NCI-H748 (cell line): ENCODE data around the gene KRT77.

Experiments
- DNase-seq: peaks from one replicate; lab custom pipeline; 2025; ENCODE audit not compliant: unreplicated experiment; lab: John Stamatoyannopoulos, UW

KRT77 gene

DNA sequence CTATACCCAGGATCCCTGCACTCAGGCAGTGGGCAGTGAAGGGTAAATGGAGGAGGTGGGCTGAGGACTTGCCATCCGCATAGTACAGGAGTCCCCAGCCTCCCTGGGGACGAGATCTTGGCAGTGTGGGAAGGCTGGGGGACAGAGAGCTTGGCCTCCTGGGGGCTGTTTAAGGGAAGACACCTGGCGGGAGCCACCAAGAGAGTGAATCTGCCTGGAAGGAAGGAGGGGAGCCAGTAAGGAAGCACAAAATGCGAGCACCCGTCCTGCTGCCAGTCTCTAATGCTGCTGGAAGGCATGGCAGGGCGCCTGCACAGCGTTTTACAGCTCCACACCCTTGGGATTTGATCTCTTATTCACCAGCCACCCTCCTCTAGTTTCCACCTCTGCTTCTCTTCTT, 43.9 kb downstream of the KRT77 start:
- no peak for DNase-seq

DNA sequence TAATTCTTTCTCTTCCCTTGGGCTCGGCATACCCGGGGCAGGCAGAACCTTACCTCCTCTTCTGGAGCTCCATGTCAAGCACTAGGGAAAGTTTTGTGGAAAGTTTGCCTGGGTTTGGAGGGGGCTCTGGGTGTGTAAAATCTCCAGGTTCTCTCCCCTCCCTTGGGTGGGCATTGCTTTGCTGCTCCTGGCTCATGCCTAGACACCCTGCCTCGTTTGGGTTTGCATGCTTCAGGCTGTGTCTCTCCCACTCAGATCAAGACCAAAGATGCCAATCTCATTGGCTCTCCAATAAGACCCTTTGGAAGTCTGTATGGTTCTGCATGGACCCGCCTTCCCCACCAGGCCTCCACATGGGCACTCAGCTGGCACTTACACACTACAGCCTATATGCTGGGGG, 45.1 kb downstream of the KRT77 start:
- DNase-seq: no peak

- DNase-seq: no peak
Measured at GRCh38 chr12:52657250-52657902, 45.9 kb downstream of the KRT77 start.

GRCh38 chr12:52656616-52657015, 46.7 kb downstream of the KRT77 start:
- DNase-seq: no peak

GRCh38 chr12:52655720-52656124, 47.6 kb downstream of the KRT77 start:
- DNase-seq: no peak

- no peak for DNase-seq
Measured at GRCh38 chr12:52655251-52655650, 48.1 kb downstream of the KRT77 start.

DNA sequence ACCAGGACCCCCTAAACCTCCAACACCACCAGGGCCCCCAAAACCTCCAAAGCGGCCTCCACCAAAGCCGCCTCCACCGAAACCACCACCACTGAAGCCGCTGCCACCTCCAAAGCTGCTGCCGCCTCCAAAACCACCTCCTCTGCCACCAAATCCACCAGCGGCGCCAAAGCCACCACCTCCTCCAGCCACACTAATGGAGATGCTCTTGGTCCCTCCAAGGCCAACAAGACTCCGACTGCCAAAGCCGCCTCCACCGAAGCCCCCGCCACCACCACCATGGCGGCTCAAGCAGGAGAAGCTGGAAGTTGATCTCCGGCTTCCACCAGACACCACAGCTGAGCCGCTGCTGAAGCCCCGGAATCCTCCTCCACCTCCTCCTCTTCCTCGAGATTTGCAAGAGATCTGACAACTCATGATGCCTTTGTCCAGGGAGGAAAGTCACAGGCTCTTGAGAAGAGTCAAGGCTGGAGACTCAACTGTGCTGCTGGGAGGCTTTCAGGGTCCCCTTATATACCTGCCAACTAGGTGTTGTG, 51.5 kb downstream of the KRT77 start, which contains the start of gene KRT2:
Gene KRT2 (minus strand): TSS at position 486 of the 536 bp plus-strand sequence. CDS start 69 bp downstream, at position 417.
- no peak for DNase-seq

GRCh38 chr12:52650520-52651081, 52.7 kb downstream of the KRT77 start:
- no peak for DNase-seq

- DNase-seq: no peak
Measured at GRCh38 chr12:52649066-52649465, 54.3 kb downstream of the KRT77 start.

DNA sequence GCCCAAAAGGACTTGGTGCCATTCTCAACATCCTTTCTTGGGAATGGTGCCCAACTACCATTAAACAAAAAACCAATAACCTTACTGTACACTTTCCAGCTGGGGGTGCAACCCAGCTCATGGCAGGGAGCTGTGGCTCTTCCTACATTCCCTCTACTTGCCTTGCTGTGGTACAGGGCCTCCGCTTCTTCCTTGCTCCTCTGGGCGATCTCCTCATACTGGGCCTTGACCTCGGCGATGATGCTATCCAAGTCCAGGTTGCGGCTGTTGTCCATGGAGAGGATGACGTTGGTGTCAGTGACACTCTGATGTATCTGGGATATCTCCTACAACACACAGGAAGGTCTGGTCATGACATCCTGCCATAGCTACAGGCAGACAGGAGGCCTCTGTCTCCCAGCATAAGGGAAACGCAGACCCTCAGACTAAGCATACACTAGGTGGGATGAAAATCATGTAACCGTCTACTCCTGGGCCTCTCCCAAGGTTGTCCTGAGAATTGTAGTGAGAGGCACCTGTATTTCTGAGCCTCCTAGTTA, 55.2 kb downstream of the KRT77 start:
- no peak for DNase-seq

GRCh38 chr12:52647601-52648000, 55.7 kb downstream of the KRT77 start:
- DNase-seq: no peak

- no peak for DNase-seq
Measured at GRCh38 chr12:52646613-52647012, 56.7 kb downstream of the KRT77 start.

- no peak for DNase-seq
Measured at GRCh38 chr12:52645982-52646381, 57.3 kb downstream of the KRT77 start.

DNA sequence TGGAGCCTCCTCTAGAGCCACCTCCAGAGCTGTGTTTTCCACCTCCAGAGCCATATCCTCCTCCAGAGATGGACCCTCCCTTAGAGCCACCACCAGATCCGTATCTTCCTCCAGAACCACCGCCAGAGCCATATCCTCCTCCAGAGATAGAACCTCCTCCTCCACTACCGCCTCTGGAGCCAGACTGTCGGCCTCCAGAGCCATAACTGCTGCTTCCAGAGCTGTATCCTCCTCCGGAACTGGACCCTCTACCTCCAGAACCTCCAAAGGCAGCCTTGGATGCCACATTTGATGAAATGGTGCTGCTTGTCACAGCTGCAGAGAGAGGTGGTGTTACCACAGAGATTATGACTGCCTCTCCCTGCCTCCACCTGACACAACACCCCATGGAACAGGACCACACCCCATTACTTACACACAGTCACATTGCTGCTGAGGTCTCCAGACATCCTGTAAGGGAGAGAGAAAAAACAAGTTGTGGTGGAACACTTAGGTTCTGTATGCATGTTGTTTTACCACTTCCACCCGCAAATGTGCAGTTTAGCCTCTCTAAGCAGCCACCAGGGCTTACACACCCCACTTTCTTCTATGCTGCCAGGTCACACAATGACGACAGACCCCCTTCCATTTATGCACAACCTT, 58.1 kb downstream of the KRT77 start:
- no peak for DNase-seq

DNA sequence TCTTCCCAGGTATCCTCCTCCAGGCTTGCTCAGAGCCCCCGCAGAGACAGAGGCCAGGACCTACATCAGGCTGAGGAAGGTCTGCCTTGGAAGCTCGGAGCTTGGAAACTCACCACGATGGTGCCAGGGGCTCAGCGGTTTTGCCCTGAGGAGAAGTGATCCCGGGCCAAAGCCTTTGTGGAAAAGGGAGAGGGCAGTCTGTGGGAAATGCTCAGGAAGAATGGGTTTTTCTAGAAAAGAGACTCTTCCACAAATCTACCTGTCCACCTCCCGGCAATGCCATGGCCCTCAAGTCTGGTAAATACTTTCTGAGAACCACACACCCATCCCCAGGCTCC, 59.3 kb downstream of the KRT77 start:
- DNase-seq: no peak

DNA sequence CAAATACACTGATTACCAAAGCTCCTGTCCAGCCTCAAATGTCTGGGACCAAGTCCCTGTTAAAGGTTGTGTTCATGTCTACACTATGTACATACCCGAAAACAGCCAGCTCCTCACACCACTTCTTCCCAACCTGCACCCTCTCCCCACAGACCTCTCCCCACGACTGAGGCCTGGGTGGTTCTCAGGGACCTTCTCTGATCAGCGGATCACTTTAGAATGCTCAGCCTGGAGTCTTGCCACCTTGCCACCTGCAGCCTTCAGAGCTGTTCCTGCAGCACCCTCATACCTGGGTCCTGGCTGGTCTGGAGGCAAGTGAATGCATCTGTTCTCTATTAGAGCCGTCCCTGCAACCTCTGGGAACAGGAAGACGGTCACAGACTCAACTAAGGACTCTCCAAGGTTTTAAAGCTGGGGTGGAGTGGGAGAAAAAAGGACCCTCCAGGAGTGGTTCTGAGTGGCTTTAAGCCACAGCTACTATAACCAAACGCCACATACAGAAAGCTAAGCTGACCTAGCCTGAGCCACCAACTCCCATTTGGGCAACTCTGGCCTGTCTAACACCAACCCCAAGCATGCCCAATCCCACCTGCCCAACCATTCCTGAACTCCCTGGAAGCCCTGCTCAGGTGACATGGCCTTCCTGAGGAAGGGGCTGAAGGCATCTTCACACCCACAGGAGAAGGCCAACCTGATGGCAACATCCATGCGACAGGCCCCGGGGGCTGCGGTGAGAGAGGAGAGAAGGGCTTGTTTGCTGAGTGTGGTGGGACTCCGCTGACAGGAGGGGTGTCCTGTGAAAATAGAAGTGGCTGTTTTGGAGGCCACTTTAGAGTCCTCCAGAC, 59.9 kb downstream of the KRT77 start:
- no peak for DNase-seq

GRCh38 chr12:52641468-52641867, 61.9 kb downstream of the KRT77 start:
- DNase-seq: no peak
